Neural cell (in vitro differentiated cells): ENCODE results near the gene NSDHL. TPM values are rescaled to one million over a fixed set of nuclear protein-coding genes. Genes with fewer than 3 reads are reported as not detected.

Experiments
- H2AFZ ChIP-seq: fragments of 200-600, 300-800 bp; sonication (generic), shearing (Covaris generic); 2 replicates; pipeline ENCODE4 v1.6.0; 2014; ENCODE audit warnings: low read depth, mild to moderate bottlenecking, antibody characterized with exemption, low read length, moderate library complexity
- H3F3A ChIP-seq: fragments of 200-600 bp; shearing (Covaris generic); 2 replicates; pipeline ENCODE4 v1.6.1; 2016; ENCODE audit warnings: mild to moderate bottlenecking, moderate library complexity, mixed read lengths, antibody characterized with exemption, low read length; ENCODE audit not compliant: insufficient read depth, poor library complexity, severe bottlenecking
- H3K27ac ChIP-seq: fragments of 200-600, 300-800 bp; sonication (generic), shearing (Covaris generic); 2 replicates; pipeline ENCODE4 v1.5.1; 2014; ENCODE audit warnings: mild to moderate bottlenecking, low read length, moderate library complexity
- H3K27me3 ChIP-seq: fragments of 300-800, 200-600 bp; sonication (generic), shearing (Covaris generic); 2 replicates; pipeline ENCODE4 v1.6.0; 2014; ENCODE audit warnings: mild to moderate bottlenecking, low read depth, low read length, moderate library complexity; ENCODE audit not compliant: insufficient read depth
- H3K36me3 ChIP-seq: fragments of 300-800, 200-600 bp; sonication (generic), shearing (Covaris generic); 2 replicates; pipeline ENCODE4 v1.5.1; 2014; ENCODE audit warnings: mild to moderate bottlenecking, antibody characterized with exemption, low read length, moderate library complexity; ENCODE audit not compliant: insufficient read depth
- H3K4me2 ChIP-seq: fragments of 300-800, 200-600 bp; sonication (generic), shearing (Covaris generic); 2 replicates; pipeline ENCODE4 v1.6.0; 2014; ENCODE audit warnings: mild to moderate bottlenecking, low read length
- H3K4me3 ChIP-seq: fragments of 300-800, 200-600 bp; sonication (generic), shearing (Covaris generic); 2 replicates; pipeline ENCODE4 v1.5.1; 2014; ENCODE audit warnings: mild to moderate bottlenecking, low read length, moderate library complexity
- H3K79me2 ChIP-seq: fragments of 200-600 bp; shearing (Covaris generic); replicated peaks from 2 replicates; pipeline ENCODE4 v1.6.0; 2014; ENCODE audit warnings: mild to moderate bottlenecking, low read length, moderate library complexity; ENCODE audit not compliant: insufficient read depth
- H3K9ac ChIP-seq: fragments of 300-800, 200-600 bp; sonication (generic), shearing (Covaris generic); 2 replicates; pipeline ENCODE4 v1.6.1; 2016; ENCODE audit warnings: mild to moderate bottlenecking, low read length, mixed read lengths
- H3K9me2 ChIP-seq: fragments of 200-600 bp; shearing (Covaris generic); 2 replicates; pipeline ENCODE4 v1.6.1; 2016; ENCODE audit warnings: mild to moderate bottlenecking, low read length, mixed read lengths; ENCODE audit not compliant: insufficient read depth
- H3K9me3 ChIP-seq: fragments of 200-600, 300-800 bp; sonication (generic), shearing (Covaris generic); 2 replicates; pipeline ENCODE4 v1.6.1; 2016; ENCODE audit warnings: mild to moderate bottlenecking, mixed run types, low read length, moderate library complexity, mixed read lengths
- H4K20me1 ChIP-seq: fragments of 200-600 bp; shearing (Covaris generic); 2 replicates; pipeline ENCODE4 v1.6.1; 2016; ENCODE audit warnings: mild to moderate bottlenecking, mixed run types; ENCODE audit not compliant: insufficient read depth
- EZH2 ChIP-seq: fragments of 200-600, 300-800 bp; shearing (Covaris generic), sonication (generic); IDR thresholded peaks from 2 replicates; pipeline ENCODE4 v1.6.1; 2014; ENCODE audit warnings: antibody characterized with exemption, low read length, borderline replicate concordance, mild to moderate bottlenecking; ENCODE audit not compliant: insufficient read depth, poor library complexity, severe bottlenecking
- MXI1 ChIP-seq: fragments of 450-650 bp; conservative IDR thresholded peaks from 2 replicates; pipeline ENCODE4 v1.6.1; 2014; ENCODE audit warnings: antibody characterized with exemption, mild to moderate bottlenecking; ENCODE audit not compliant: poor library complexity, severe bottlenecking
- POLR2AphosphoS5 ChIP-seq: IDR thresholded peaks from 2 replicates; pipeline ENCODE4 v1.6.1; 2012
- TAF1 ChIP-seq: IDR thresholded peaks from 2 replicates; pipeline ENCODE4 v1.6.1; 2012; ENCODE audit warnings: low read depth
- polyA plus RNA-seq: library from polyadenylated mRNA; depleted of rRNA; stranded (reverse); fragments of >200 nt; gene quantifications from 2 replicates; pipeline ENCODE4 v1.2.3, GENCODE V29; 2014
- TF ChIP-seq, protein P1 (sequence below): fragments of 450-650 bp; IDR thresholded peaks from 2 replicates; pipeline ENCODE4 v1.5.1; 2014; ENCODE audit warnings: antibody characterized with exemption, mild to moderate bottlenecking, moderate library complexity; ENCODE audit not compliant: poor library complexity, severe bottlenecking
- TF ChIP-seq, protein P2 (sequence below): IDR thresholded peaks from 2 replicates; pipeline ENCODE4 v1.6.1; 2012; ENCODE audit warnings: borderline replicate concordance

Gene NSDHL
- polyA plus RNA-seq, 1 donor from 2014 or later, result 18.4 TPM

DNA sequence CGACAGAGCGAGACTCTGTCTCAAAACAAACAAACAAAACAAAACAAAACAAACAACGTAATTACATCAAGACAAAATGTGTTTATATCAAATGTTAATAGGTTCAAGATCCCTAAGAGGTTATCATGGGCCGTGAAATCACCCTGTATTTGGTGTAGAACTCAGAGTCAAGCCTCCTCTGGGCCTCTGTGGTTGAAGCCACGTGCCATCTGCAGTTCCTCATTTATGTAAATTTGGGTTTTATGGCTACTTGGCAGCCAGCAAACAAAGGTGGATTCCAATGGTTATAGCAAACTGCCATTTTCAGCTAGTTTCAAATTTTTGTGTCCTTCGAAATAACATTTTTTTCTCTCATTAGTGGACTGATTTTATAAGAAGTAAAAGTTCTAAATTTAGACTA lies 16.4 kb downstream of the NSDHL start:
- Histone ChIP-seq H3K27ac (no peak overlapping the region), H2AFZ (no peak overlapping the region), H3K27me3 (no peaks in the 10 kb centered on the region), H3K36me3 (no peaks in the 10 kb centered on the region), H3K9me3 (no peaks in the 10 kb centered on the region), H3F3A (no peaks in the 10 kb centered on the region), H3K9ac (no peak overlapping the region), H3K79me2 (no peaks in the 10 kb centered on the region), H3K4me2 (no peak overlapping the region), H3K4me3 (no peak overlapping the region), H3K9me2 (no peaks in the 10 kb centered on the region), H4K20me1 (no peaks in the 10 kb centered on the region)
- TF ChIP-seq EZH2 (no peak), POLR2AphosphoS5 (no peak)
- TF ChIP-seq, protein P1, sequence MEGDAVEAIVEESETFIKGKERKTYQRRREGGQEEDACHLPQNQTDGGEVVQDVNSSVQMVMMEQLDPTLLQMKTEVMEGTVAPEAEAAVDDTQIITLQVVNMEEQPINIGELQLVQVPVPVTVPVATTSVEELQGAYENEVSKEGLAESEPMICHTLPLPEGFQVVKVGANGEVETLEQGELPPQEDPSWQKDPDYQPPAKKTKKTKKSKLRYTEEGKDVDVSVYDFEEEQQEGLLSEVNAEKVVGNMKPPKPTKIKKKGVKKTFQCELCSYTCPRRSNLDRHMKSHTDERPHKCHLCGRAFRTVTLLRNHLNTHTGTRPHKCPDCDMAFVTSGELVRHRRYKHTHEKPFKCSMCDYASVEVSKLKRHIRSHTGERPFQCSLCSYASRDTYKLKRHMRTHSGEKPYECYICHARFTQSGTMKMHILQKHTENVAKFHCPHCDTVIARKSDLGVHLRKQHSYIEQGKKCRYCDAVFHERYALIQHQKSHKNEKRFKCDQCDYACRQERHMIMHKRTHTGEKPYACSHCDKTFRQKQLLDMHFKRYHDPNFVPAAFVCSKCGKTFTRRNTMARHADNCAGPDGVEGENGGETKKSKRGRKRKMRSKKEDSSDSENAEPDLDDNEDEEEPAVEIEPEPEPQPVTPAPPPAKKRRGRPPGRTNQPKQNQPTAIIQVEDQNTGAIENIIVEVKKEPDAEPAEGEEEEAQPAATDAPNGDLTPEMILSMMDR, result no peak

DNA sequence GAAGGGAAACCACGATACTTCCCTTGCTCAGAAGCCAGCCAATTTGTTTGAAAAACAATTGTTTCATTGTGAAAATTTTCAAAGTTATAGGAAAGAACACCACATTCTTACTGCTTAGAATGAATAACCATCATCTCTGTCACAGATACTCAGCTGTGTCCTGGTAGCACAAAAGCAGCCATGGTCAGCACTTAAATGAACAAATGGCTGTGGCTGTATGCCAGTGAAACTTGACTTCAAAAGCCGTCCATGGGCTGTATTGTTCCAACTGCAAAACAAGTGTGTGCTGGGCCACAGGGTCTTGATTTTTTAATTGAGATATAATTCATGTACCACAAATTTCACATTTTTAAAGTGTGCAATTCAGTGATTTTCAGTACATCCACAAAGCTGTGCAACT lies 19.6 kb downstream of the NSDHL start:
- Histone ChIP-seq H3K79me2 (no peaks in the 10 kb centered on the region), H3F3A (no peaks in the 10 kb centered on the region), H3K9me2 (no peaks in the 10 kb centered on the region), H3K36me3 (no peaks in the 10 kb centered on the region), H3K9me3 (no peaks in the 10 kb centered on the region), H3K27me3 (no peaks in the 10 kb centered on the region), H4K20me1 (no peaks in the 10 kb centered on the region), H2AFZ (no peak overlapping the region), H3K9ac (no peak overlapping the region), H3K4me3 (no peak overlapping the region), H3K27ac (no peak overlapping the region), H3K4me2 (no peak overlapping the region)
- TF ChIP-seq, protein P2, sequence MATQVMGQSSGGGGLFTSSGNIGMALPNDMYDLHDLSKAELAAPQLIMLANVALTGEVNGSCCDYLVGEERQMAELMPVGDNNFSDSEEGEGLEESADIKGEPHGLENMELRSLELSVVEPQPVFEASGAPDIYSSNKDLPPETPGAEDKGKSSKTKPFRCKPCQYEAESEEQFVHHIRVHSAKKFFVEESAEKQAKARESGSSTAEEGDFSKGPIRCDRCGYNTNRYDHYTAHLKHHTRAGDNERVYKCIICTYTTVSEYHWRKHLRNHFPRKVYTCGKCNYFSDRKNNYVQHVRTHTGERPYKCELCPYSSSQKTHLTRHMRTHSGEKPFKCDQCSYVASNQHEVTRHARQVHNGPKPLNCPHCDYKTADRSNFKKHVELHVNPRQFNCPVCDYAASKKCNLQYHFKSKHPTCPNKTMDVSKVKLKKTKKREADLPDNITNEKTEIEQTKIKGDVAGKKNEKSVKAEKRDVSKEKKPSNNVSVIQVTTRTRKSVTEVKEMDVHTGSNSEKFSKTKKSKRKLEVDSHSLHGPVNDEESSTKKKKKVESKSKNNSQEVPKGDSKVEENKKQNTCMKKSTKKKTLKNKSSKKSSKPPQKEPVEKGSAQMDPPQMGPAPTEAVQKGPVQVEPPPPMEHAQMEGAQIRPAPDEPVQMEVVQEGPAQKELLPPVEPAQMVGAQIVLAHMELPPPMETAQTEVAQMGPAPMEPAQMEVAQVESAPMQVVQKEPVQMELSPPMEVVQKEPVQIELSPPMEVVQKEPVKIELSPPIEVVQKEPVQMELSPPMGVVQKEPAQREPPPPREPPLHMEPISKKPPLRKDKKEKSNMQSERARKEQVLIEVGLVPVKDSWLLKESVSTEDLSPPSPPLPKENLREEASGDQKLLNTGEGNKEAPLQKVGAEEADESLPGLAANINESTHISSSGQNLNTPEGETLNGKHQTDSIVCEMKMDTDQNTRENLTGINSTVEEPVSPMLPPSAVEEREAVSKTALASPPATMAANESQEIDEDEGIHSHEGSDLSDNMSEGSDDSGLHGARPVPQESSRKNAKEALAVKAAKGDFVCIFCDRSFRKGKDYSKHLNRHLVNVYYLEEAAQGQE, result no peak
- TF ChIP-seq, protein P1, result no peak
- TF ChIP-seq TAF1, result no peak
- TF ChIP-seq EZH2, result no peak

DNA sequence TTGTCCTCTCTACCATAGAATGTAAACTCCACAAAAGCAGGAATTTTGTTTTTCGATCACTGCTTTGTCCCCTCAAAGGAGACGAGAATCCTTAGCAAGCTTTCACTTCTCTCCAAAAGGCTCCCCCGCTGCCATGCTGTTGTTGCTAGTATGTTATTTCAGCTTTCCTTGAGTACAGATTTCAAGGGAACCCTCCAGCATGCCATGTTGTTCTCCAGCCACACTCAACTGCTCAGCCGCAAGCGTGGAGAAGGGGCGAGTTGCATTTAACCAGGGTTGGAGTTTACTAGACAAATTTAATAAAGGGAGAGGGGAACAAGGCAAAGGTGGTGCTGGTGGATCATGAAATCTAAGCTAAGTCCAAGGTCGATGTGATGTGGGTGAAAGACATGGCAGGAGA lies 23.1 kb downstream of the NSDHL start:
- no peaks in the 10 kb centered on the region for H4K20me1 ChIP-seq
- H3K9me2 ChIP-seq, result no peaks in the 10 kb centered on the region
- H3F3A ChIP-seq, result no peaks in the 10 kb centered on the region
- TF ChIP-seq POLR2AphosphoS5, result no peak
- no peak for TF ChIP-seq MXI1
- no peak overlapping the region for H3K4me3 ChIP-seq
- H3K36me3 ChIP-seq, result no peaks in the 10 kb centered on the region
- H3K27ac ChIP-seq, result no peak overlapping the region
- no peak overlapping the region for H2AFZ ChIP-seq
- H3K27me3 ChIP-seq, result no peaks in the 10 kb centered on the region
- no peaks in the 10 kb centered on the region for H3K9me3 ChIP-seq
- no peak overlapping the region for H3K4me2 ChIP-seq
- H3K9ac ChIP-seq, result no peak overlapping the region
- no peaks in the 10 kb centered on the region for H3K79me2 ChIP-seq
